Large intestine (tissue), 3 donors: ENCODE results near the gene ITGB5. TPM values are rescaled to one million over a fixed set of nuclear protein-coding genes. Genes with fewer than 3 reads are reported as not detected.

Experiments
- DNase-seq, 2 donors: peaks; one replicate each; pipeline versions ENCODE4 v3.0.0 to v3.0.0-alpha.2; 2013
- H3K27ac ChIP-seq: one replicate; pipeline ENCODE4 v1.5.1; 2013; ENCODE audit warnings: low read length
- H3K27me3 ChIP-seq: 2 replicates; pipeline ENCODE4 v1.6.1; 2013; ENCODE audit warnings: low read length; ENCODE audit not compliant: control insufficient read depth, insufficient read depth
- H3K36me3 ChIP-seq: 2 replicates; pipeline ENCODE4 v1.6.1; 2013; ENCODE audit warnings: low read length; ENCODE audit not compliant: control insufficient read depth, insufficient read depth
- H3K4me1 ChIP-seq: one replicate; pipeline ENCODE4 v1.6.1; 2013; ENCODE audit warnings: low read length; ENCODE audit not compliant: control insufficient read depth, insufficient read depth
- H3K4me3 ChIP-seq: one replicate; pipeline ENCODE4 v1.5.1; 2013; ENCODE audit warnings: low read length
- H3K9me3 ChIP-seq: one replicate; pipeline ENCODE4 v1.6.1; 2013; ENCODE audit warnings: mild to moderate bottlenecking, low read depth, low read length, moderate library complexity; ENCODE audit not compliant: control insufficient read depth
- WGBS: methylation state at CpG from one replicate; pipeline ENCODE4 v1.1.5; 2013; ENCODE audit warnings: low lambda C conversion rate; ENCODE audit not compliant: insufficient coverage; 5-methylcytosine and 5-hydroxymethylcytosine counted together
- polyA plus RNA-seq: library from polyadenylated mRNA; unstranded; fragments of 120-200 nt; gene quantifications from one replicate; pipeline ENCODE4 v1.2.1, GENCODE V29; 2013

Gene ITGB5
- polyA plus RNA-seq, 1 donor, result 60.9 TPM

- no peaks in the 10 kb centered on the region for H3K27me3 ChIP-seq
- no CpG with 5 or more reads among the region's 5 CpGs for WGBS
- peaks cover 69% of the 10 kb centered on the region for H3K4me1 ChIP-seq
- H3K4me3 ChIP-seq, result no peak overlapping the region
- peak overlapping the region; percentile 90 for H3K27ac ChIP-seq
- DNase-seq, result no peak
- peaks cover 6% of the 10 kb centered on the region for H3K9me3 ChIP-seq
- peaks cover 30% of the 10 kb centered on the region for H3K36me3 ChIP-seq
Observed at GRCh38 chr3:124815781-124816180, 71.4 kb downstream of the ITGB5 start.

GRCh38 chr3:124814620-124815421 lies 72.3 kb downstream of the ITGB5 start:
- no peak overlapping the region for H3K4me3 ChIP-seq
- peak; percentile 79 to 92 for DNase-seq
- peaks cover 6% of the 10 kb centered on the region for H3K9me3 ChIP-seq
- H3K27me3 ChIP-seq, result no peaks in the 10 kb centered on the region
- WGBS, result no CpG with 5 or more reads among the region's 11 CpGs
- peaks cover 28% of the 10 kb centered on the region for H3K36me3 ChIP-seq
- peaks cover 74% of the 10 kb centered on the region for H3K4me1 ChIP-seq
- H3K27ac ChIP-seq, result peak overlapping the region; percentile 90

DNA sequence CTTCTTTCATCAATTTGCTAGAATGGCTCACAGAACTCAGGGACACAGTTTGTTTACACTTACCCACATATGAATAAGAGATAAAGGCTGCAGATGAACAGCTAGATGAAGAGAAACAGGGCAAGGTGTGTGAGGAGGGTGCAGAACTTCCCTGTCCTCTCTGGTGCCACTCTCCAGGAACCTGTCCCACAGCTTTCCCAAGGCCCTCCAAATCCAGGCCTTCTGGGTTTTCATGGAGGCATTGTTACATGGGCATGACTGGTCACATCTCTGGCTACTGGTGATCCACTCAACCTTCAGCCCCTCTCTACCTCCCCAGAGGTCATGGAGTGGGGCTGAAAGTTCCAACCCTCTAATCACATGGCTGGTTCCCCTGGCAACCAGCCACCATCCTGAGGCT lies 73.6 kb downstream of the ITGB5 start:
- Histone ChIP-seq H3K9me3 (peaks cover 6% of the 10 kb centered on the region), H3K4me3 (no peak overlapping the region), H3K4me1 (peaks cover 67% of the 10 kb centered on the region), H3K27ac (peak overlapping the region; percentile 90), H3K27me3 (no peaks in the 10 kb centered on the region), H3K36me3 (peaks cover 28% of the 10 kb centered on the region)
- DNase-seq, result no peak

- peak; percentile 88 to 93 for DNase-seq
- no CpG with 5 or more reads among the region's 15 CpGs for WGBS
- peaks cover 6% of the 10 kb centered on the region for H3K9me3 ChIP-seq
- H3K4me1 ChIP-seq, result peaks cover 58% of the 10 kb centered on the region
- H3K27me3 ChIP-seq, result no peaks in the 10 kb centered on the region
- H3K4me3 ChIP-seq, result no peak overlapping the region
- H3K36me3 ChIP-seq, result peaks cover 31% of the 10 kb centered on the region
- peak overlapping the region; percentile 90 for H3K27ac ChIP-seq
Observed at GRCh38 chr3:124812291-124813265, 74.6 kb downstream of the ITGB5 start.

DNA sequence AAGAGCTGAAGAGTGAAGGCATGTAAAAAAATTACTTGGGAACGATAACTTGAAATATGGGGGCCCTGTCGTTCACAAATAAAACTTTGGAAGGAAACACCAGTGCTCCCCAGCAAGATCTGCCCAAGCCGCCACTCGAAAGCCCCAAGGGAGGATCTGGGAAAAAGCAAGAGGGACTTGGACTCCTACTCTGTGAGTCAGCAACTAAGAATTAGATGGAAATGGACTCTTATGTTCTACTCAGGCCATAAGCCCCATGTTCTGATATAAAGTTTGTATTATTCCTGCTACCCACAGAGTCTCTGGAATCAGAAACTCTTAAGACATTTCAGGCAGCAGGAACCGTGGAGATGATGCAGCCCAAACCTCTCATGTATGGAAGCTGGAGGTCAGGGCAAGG lies 75.7 kb downstream of the ITGB5 start:
- Histone ChIP-seq H3K27ac (peak overlapping the region; percentile 90), H3K36me3 (peaks cover 24% of the 10 kb centered on the region), H3K9me3 (peaks cover 6% of the 10 kb centered on the region), H3K4me3 (no peak overlapping the region), H3K27me3 (no peaks in the 10 kb centered on the region), H3K4me1 (peaks cover 57% of the 10 kb centered on the region)
- peak in 1 of 2 donors; percentile 13 for DNase-seq
- WGBS, result no CpG with 5 or more reads among the region's 5 CpGs

- 28% methylated on average over 2 of the region's 4 CpGs for WGBS
- peaks cover 55% of the 10 kb centered on the region for H3K4me1 ChIP-seq
- peak overlapping the region; percentile 90 for H3K27ac ChIP-seq
- H3K27me3 ChIP-seq, result no peaks in the 10 kb centered on the region
- DNase-seq, result peak; percentile 72 to 83
- peaks cover 21% of the 10 kb centered on the region for H3K36me3 ChIP-seq
- no peak overlapping the region for H3K4me3 ChIP-seq
- peaks cover 6% of the 10 kb centered on the region for H3K9me3 ChIP-seq
Observed at GRCh38 chr3:124810970-124811369, 76.2 kb downstream of the ITGB5 start.

DNA sequence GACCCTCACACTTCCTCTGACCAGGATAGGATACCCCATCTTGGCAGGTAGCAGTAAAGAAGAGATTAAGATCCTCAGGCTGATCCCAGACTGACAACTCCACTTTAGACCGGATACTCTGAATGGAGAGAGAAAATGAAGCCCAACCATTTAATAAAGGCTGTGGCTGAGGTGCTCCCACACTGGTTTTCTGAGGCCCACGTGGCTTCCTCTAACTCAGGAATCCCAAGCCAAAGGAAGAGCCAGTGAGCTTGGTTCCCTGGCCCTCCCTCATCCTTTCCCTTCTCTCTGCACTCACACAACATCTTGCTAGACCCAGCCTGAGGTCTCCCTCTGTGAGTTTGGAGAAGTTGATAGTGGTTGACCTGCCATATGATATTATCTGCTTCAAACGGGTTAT lies 78.1 kb downstream of the ITGB5 start:
- Histone ChIP-seq H3K27ac (no peak overlapping the region), H3K4me3 (no peak overlapping the region)
- WGBS, result no CpG with 5 or more reads among the region's 3 CpGs

GRCh38 chr3:124805671-124806070 lies 81.5 kb downstream of the ITGB5 start:
- Histone ChIP-seq H3K27me3 (no peaks in the 10 kb centered on the region), H3K4me1 (peaks cover 16% of the 10 kb centered on the region), H3K9me3 (no peaks in the 10 kb centered on the region), H3K27ac (no peak overlapping the region), H3K4me3 (no peak overlapping the region), H3K36me3 (peaks cover 16% of the 10 kb centered on the region)
- 100% methylated on average over 1 of the region's 4 CpGs for WGBS
- DNase-seq, result no peak

More for the DNA sequence above, 78.1 kb downstream of the ITGB5 start:
- H3K9me3 ChIP-seq, result peaks cover 2% of the 10 kb centered on the region
- no peaks in the 10 kb centered on the region for H3K27me3 ChIP-seq
- DNase-seq, result no peak
- H3K4me1 ChIP-seq, result peaks cover 41% of the 10 kb centered on the region
- H3K36me3 ChIP-seq, result peaks cover 12% of the 10 kb centered on the region

- H3K4me1 ChIP-seq, result peaks cover 15% of the 10 kb centered on the region
- H3K4me3 ChIP-seq, result no peak overlapping the region
- no peak overlapping the region for H3K27ac ChIP-seq
- H3K36me3 ChIP-seq, result peaks cover 16% of the 10 kb centered on the region
- no peak for DNase-seq
- no peaks in the 10 kb centered on the region for H3K27me3 ChIP-seq
- H3K9me3 ChIP-seq, result no peaks in the 10 kb centered on the region
- 98% methylated on average over 5 of the region's 7 CpGs for WGBS
Observed at GRCh38 chr3:124804875-124805274, 82.3 kb downstream of the ITGB5 start.

DNA sequence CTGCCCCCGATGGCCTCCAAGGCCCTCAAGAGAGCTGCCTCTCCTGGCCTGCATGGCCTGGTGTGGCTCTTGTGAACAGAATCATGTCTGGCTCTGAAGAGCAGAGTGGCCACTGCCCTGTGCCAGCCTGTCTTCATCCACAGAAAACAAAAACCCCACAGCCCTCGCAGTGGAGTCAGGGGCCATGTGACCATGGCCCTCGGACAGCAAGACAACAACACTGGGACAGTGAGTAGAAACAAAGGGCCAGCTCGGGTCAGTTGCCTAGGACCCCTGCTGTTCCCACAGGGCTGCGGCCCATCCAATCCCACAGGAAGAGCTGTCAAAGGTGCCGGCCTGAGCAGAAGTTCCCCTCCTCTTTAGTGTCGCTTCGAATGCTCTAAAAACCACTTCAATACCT lies 84.5 kb downstream of the ITGB5 start:
- no peak for DNase-seq
- H3K4me1 ChIP-seq, result peaks cover 10% of the 10 kb centered on the region
- no peaks in the 10 kb centered on the region for H3K9me3 ChIP-seq
- H3K27ac ChIP-seq, result no peak overlapping the region
- no CpG with 5 or more reads among the region's 8 CpGs for WGBS
- H3K27me3 ChIP-seq, result no peaks in the 10 kb centered on the region
- peaks cover 13% of the 10 kb centered on the region for H3K36me3 ChIP-seq
- no peak overlapping the region for H3K4me3 ChIP-seq
